ENCODE results near the gene IGSF9.
"Not testable (repeated sequence)": the region's sequence is repeated elsewhere in the genome, so short reads cannot be mapped to it uniquely, and the experiment has no call there.

The IGSF9 gene

DNA sequence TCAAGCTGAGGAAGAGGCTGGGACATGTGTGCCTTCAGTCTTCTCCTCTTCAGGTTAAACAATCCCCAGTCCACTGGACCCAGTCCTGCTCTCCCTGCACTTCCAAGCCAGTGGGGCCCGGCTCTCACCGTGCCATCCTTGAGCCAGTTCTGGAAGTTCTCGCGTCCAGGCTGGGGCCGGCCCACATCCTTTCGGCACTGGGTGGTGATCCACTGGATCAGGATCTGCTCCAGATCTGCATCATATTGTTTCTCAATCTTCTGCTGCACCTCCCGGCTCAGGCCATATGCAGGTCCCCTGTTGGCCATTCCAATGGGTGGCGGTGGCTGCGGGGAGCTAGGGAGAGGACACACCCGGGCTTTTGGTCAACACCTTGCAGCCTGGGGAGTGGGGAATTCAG lies 25.2 kb downstream of the IGSF9 start:
- no peak for DNase-seq (ENCODE audit: low read depth)

- no peak for DNase-seq (ENCODE audit: low read depth)
These were observed 26.1 kb downstream of the IGSF9 start for GRCh38 chr1:159919236-159919865.

DNA sequence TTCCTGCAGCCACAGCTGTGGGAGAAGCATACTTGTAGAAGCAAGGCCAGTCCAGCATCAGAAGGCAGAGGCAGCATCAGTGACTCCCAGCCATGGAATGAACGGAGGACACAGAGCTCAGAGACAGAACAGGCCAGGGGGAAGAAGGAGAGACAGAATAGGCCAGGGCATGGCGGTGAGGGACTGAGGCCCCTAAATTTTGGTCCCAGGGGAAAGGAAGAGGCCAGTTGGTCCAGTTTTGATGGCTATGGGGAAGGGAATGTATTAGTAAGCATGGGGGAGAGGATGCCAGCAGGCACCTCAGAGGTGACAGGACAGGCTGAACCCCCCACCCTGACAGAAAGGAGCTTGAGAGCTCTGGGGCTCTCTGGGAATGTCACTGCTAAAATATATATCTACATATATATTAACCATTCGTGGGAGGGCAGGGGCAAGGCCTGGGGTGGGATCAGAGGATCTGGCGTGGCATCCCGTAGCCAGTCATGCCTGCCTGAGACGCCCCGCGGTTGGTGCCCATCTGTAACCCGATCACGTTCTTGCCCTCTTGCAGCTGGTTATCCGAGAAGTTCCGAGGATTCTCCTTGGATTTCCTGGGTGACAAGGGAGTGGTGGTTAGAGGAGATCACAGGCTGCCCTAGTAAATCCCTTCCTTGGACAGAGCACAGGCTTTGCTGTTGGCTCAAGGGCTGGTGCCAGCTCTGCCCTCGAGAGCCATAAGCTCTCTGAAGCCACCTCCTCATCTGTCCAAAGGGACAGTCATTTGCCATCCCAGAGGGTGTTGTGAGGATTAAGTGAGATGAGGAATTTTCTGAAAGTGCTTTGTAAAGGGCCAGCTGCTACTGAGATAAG lies 26.8 kb downstream of the IGSF9 start:
- DNase-seq (ENCODE audit: low read depth), result no peak

- DNase-seq (ENCODE audit: low read depth), result no peak
These were observed 27.7 kb downstream of the IGSF9 start for GRCh38 chr1:159917533-159918351.

- no peak for DNase-seq (ENCODE audit: low read depth)
These were observed 29.0 kb downstream of the IGSF9 start for GRCh38 chr1:159916242-159917051.

GRCh38 chr1:159915571-159916241 lies 29.7 kb downstream of the IGSF9 start:
- DNase-seq (ENCODE audit: low read depth), result no peak

DNA sequence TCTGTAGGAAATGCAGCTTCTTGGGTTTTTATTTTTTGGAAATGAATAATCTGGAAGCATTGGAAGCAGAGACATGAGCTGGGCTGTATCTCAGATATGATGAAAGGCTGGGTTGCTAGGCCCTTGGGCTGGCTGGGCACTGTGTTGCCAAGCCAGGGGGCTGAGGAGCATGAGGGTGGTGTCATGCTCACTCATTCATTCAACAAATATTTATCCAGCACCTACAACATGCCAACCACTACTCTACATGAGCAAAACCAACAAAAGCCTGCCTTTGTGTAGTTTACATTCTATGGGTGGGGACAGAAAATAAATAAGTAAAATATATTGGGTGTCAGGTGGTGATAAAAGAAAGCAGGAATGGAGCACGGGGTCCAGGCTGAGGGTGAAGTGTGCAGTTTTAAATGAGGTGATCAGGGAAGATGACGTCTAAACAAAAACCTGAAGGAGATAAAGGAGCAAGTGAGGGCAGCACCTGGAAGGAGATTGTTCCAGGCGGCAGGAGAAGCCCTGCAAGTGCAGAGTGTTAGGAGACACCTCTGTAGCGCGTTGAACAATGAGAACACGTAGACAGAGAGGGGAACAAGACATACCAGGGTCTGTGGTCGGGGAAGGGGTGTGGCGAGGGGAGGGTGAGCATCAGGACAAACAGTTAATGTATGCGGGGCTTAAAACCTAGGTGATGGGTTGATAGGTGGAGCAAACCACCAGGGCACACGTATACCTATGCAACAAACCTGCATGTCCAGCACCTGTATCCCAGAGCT lies 31.0 kb downstream of the IGSF9 start:
- no peak for DNase-seq (ENCODE audit: low read depth)

DNA sequence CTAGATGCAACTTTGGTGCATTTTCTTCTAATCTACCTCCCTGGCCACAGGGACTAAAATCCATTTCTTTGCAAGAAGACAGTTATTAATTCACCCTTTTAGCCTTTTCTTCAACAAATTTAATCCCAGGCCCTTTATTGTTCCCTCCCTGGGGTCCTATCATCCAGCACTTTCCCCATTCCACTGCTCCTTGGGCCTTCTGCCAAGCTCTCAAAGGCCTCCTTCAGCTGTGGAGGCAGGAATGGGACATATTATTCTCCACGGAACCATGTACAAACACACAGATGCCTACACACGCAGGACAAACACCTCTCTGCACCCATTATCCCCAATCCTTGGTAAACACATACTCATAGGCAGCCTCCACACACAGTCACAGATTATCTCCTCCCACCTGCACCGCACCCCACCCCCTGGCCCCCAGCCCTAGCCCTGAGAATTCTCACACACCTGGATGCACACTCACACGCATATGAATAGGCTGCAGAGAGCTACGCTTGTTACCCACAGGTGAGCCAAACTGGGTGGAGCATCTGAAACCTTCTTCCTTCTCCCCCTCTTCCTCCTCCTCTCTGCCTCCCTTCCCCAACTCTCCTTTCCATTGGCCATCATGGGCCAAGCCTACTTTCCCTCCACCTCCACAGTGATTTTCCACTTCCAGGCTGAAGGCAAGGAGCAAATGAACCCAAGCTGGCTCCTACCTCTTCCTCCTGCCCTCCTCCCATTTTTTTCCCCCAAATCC lies 31.8 kb downstream of the IGSF9 start:
- no peak for DNase-seq (ENCODE audit: low read depth)

DNA sequence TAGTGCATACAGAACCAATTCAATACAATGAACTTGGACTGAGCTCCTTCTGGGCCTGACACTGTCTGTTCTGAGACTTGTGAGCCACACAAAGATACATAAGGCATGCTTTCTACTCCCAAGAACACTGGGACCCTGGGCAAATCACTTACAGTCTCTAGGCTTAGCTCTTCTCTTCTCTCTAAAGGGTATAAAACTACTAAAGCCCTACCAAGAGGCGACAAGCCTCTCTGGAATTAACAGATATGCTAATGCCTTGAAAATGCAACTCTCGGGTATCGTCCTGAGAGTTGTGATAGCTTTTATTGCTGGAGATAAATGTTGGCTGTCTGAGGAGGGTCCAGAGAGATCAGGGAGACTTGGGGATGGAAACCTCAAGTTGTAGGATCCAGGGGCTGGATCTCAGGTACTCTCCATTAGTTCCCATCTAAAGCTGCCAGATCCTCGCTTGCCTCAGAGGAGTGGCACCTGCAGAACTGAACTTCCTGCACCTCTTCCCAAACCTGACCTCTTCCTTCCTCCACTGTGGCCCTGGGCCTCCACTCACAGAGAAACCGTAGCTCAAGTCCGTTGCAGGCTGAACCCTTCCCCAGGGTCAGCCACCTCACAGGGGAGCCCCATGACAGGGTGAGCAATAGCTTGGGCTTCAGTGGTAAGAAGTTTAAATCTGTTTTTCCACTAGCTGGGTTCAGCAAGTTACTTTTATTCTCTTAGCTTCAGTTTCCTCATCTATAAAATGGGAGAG lies 33.9 kb downstream of the IGSF9 start:
- no peak for DNase-seq (ENCODE audit: low read depth)

DNA sequence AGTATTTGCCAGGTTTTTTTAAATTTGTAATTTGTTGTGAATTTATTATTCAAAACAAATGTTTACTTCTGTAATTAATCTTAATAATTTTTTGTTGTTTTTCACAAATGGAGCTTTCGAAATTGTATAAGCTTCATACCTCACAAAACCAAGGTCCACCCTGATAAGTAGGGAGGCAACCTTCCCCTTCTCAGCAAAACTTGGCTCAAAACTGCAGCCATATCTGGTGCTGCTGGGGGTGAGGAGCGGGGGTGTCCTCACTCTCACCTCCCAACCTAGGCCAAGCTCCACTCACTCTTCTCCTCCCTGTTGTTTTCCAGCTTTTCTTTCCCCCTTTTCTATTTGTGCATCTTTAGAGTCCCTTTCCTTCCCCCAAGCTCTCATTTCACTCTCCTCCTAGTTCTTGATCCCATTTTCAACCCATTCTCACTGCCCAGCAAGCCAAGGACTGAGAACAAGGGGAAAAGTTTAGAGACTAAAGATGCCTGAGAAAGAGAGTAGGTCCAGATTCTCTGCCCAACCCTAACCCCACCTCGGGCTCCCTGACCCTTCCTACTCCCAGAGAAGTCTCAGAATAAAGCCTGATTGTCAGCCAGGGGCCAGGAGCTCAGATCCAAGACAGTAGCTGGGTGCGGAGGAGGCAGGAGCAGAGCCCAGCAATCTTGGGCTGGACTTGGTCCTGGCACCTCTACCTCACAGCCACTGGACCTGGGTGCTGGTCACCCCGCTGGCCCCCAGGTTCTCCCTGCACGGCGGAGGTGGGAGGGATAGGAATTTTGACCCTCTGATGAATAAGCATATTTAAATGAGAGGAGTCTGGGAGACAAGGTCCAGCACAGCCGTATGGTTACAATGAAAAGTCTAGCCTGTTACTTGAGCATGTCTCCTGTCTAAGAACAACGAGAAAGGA lies 37.1 kb downstream of the IGSF9 start:
- DNase-seq (ENCODE audit: low read depth), result no peak

DNA sequence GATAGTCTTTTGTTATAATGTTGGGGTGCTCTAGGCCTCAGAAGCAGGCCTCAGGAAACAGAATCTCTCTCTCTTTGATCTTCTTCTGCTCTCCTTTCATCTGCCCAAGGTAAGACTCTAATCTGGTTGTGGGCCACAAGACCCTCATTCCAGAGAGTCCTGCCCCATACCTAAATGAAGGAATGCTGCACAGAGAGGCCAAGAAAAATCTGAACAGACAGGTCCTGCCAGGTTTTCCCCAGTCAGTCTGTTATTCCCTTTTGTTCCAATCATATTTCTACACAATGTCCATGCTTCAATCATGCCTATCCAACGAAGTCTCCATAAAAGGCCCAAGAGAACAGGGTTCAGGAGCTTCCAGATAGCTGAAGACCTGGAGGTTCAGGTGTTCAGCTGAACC lies 38.5 kb downstream of the IGSF9 start:
- no peak for DNase-seq (ENCODE audit: low read depth)

DNA sequence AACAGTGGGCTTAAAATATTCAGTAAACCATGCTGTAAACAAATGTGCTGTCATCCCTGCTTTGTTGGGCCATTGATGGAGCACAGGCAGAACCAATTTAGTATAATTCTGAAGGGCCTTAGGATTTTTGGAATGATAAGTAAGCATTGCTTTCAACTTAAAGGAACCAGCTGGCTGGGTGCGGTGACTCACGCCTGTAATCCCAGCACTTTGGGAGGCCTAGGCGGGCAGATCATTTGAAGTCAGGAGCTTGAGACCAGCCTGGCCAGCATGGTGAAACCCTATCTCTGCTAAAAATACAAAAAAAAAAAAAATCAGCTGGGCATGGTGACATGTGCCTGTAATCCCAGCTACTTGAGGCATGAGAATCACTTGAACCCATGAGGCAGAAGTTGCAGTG lies 41.4 kb downstream of the IGSF9 start:
- DNase-seq (ENCODE audit: low read depth), result not testable (repeated sequence)

DNA sequence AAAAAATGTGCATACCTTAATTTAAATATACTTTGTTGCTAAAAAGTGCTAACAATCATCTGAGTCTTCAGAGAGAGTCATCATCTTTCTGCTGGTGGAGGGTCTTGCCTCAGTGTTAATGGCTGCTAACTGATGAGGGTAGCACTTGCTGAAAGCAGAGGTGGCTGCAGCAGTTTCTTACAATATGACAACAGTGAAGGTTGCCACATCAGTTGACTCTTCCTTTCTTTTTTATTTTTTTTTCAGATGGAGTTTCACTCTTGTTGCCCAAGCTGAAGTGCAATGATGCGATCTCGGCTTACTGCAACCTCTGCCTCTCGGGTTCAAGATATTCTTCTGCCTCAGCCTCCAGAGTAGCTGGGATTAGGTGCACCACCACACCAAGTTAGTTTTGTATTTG lies 42.9 kb downstream of the IGSF9 start:
- no peak for DNase-seq (ENCODE audit: low read depth)

- DNase-seq (ENCODE audit: low read depth), result no peak
These were observed 44.6 kb downstream of the IGSF9 start for GRCh38 chr1:159900755-159901360.

GRCh38 chr1:159900086-159900680 lies 45.2 kb downstream of the IGSF9 start, which contains the start of gene CFAP45:
CFAP45 (minus strand) TSS chr1:159900165; CDS start chr1:159900098, 67 bp downstream.
- DNase-seq (ENCODE audit: low read depth), result no peak

GRCh38 chr1:159899634-159900033 lies 45.8 kb downstream of the IGSF9 start:
- not testable (repeated sequence) for DNase-seq (ENCODE audit: low read depth)

- DNase-seq (ENCODE audit: low read depth), result no peak
These were observed 46.9 kb downstream of the IGSF9 start for GRCh38 chr1:159898527-159898926.
